Uterus (tissue), 2 donors: ENCODE measurements around the gene MFAP1.

ENCODE experiments used
- CTCF ChIP-seq, 4 experiments: fragments of 200-600 bp in 2 of 4; fragments of 450-650 bp in 2 of 4; sonication (generic) in 2 of 4; IDR thresholded peaks; one replicate each; pipeline ENCODE4 v1.5.1; 2016 to 2019; ENCODE audit warnings: antibody characterized with exemption in 4 of 4, mild to moderate bottlenecking in 2 of 4, moderate library complexity in 1 of 4
- POLR2A ChIP-seq, 2 donors: fragments of 450-650 bp; IDR thresholded peaks; one replicate each; pipeline ENCODE4 v1.6.1; 2016; ENCODE audit warnings: antibody characterized with exemption in 2 of 2, mild to moderate bottlenecking in 1 of 2, moderate library complexity in 1 of 2

GRCh38 chr15:43763819-43764446 lies 60.6 kb downstream of the MFAP1 start:
- TF ChIP-seq CTCF (IDR thresholded peaks at IDR 0.05) (no peak), POLR2A (IDR thresholded peaks at IDR 0.05) (no peak)
